ENCODE results near the gene FBN1. TPM values are rescaled to one million over a fixed set of nuclear protein-coding genes. Genes with fewer than 3 reads are reported as not detected.

FBN1 gene
- total RNA-seq, 1 donor from 2014 or later, result 22.1 TPM

- H3K9me3 Mint-ChIP-seq, result peaks cover 2% of the 10 kb centered on the region
- DNase-seq (ENCODE audit: low read depth, low spot score), result no peak
- no peaks in the 10 kb centered on the region for H3K27me3 Mint-ChIP-seq (ENCODE audit: low read depth)
- H3K27ac Mint-ChIP-seq (ENCODE audit: unreplicated experiment), result no peak overlapping the region
- peaks cover 5% of the 10 kb centered on the region for H3K36me3 Mint-ChIP-seq (ENCODE audit: low read depth)
- H3K4me3 Mint-ChIP-seq, result no peak overlapping the region
- no peak for TF ChIP-seq CTCF (conservative IDR thresholded peaks at IDR 0.05)
- H3K4me1 Mint-ChIP-seq, result peaks cover 7% of the 10 kb centered on the region
Observed at GRCh38 chr15:48592933-48593332, 52.6 kb downstream of the FBN1 start.

- H3K4me3 Mint-ChIP-seq, result no peak overlapping the region
- DNase-seq (ENCODE audit: low read depth, low spot score), result no peak
- peak overlapping the region; percentile 16 for H3K27ac Mint-ChIP-seq (ENCODE audit: unreplicated experiment)
- no peaks in the 10 kb centered on the region for H3K27me3 Mint-ChIP-seq (ENCODE audit: low read depth)
- peaks cover 5% of the 10 kb centered on the region for H3K36me3 Mint-ChIP-seq (ENCODE audit: low read depth)
- no peak for TF ChIP-seq CTCF (conservative IDR thresholded peaks at IDR 0.05)
- peaks cover 2% of the 10 kb centered on the region for H3K9me3 Mint-ChIP-seq
- H3K4me1 Mint-ChIP-seq, result peaks cover 7% of the 10 kb centered on the region
Observed at GRCh38 chr15:48592221-48592731, 53.2 kb downstream of the FBN1 start.

- peaks cover 5% of the 10 kb centered on the region for H3K36me3 Mint-ChIP-seq (ENCODE audit: low read depth)
- no peak for TF ChIP-seq CTCF (conservative IDR thresholded peaks at IDR 0.05)
- DNase-seq (ENCODE audit: low read depth, low spot score), result no peak
- no peaks in the 10 kb centered on the region for H3K27me3 Mint-ChIP-seq (ENCODE audit: low read depth)
- H3K9me3 Mint-ChIP-seq, result peaks cover 2% of the 10 kb centered on the region
- H3K27ac Mint-ChIP-seq (ENCODE audit: unreplicated experiment), result no peak overlapping the region
- no peak overlapping the region for H3K4me3 Mint-ChIP-seq
- H3K4me1 Mint-ChIP-seq, result peaks cover 7% of the 10 kb centered on the region
Observed at GRCh38 chr15:48590723-48591122, 54.8 kb downstream of the FBN1 start.

GRCh38 chr15:48584812-48585563 lies 60.5 kb downstream of the FBN1 start:
- DNase-seq (ENCODE audit: low read depth, low spot score), result no peak
- no peaks in the 10 kb centered on the region for H3K9me3 Mint-ChIP-seq
- TF ChIP-seq CTCF (conservative IDR thresholded peaks at IDR 0.05), result no peak
- H3K4me3 Mint-ChIP-seq, result no peak overlapping the region
- no peaks in the 10 kb centered on the region for H3K27me3 Mint-ChIP-seq (ENCODE audit: low read depth)
- peaks cover 2% of the 10 kb centered on the region for H3K36me3 Mint-ChIP-seq (ENCODE audit: low read depth)
- no peak overlapping the region for H3K27ac Mint-ChIP-seq (ENCODE audit: unreplicated experiment)
- H3K4me1 Mint-ChIP-seq, result no peaks in the 10 kb centered on the region

- Mint-ChIP-seq H3K36me3 (ENCODE audit: low read depth) (peaks cover 2% of the 10 kb centered on the region), H3K27ac (ENCODE audit: unreplicated experiment) (no peak overlapping the region), H3K9me3 (no peaks in the 10 kb centered on the region), H3K4me1 (no peaks in the 10 kb centered on the region), H3K27me3 (ENCODE audit: low read depth) (no peaks in the 10 kb centered on the region), H3K4me3 (no peak overlapping the region)
- no peak for DNase-seq (ENCODE audit: low read depth, low spot score)
- no peak for TF ChIP-seq CTCF (conservative IDR thresholded peaks at IDR 0.05)
Observed at GRCh38 chr15:48584090-48584811, 61.3 kb downstream of the FBN1 start.
